ENCODE measurements around the gene LAMA2. TPM values are rescaled to one million over a fixed set of nuclear protein-coding genes. Genes with fewer than 3 reads are reported as not detected.

Gene LAMA2
- total RNA-seq, 1 donor: 9.4 TPM

- no peaks in the 10 kb centered on the region for H3K27me3 ChIP-seq (ENCODE audit: insufficient read depth, low read length)
- DNase-seq (ENCODE audit: insufficient read length, low spot score, missing footprints): no peak
- no peaks in the 10 kb centered on the region for H3K79me2 ChIP-seq (ENCODE audit: insufficient read depth, low read length)
- H2AFZ ChIP-seq (ENCODE audit: low read length): no peak overlapping the region
- H3K27ac ChIP-seq (ENCODE audit: low read depth, low read length): no peak overlapping the region
- H3K36me3 ChIP-seq (ENCODE audit: insufficient read depth, low read length): no peaks in the 10 kb centered on the region
- no peaks in the 10 kb centered on the region for H3K9me3 ChIP-seq (ENCODE audit: low read depth, low read length)
- no peak overlapping the region for H3K4me3 ChIP-seq (ENCODE audit: insufficient read depth, low read length)
- no peak overlapping the region for H3K4me2 ChIP-seq (ENCODE audit: insufficient read depth, low read length)
- peaks cover 23% of the 10 kb centered on the region for H3K4me1 ChIP-seq (ENCODE audit: insufficient read depth, low read length)
- H4K20me1 ChIP-seq (ENCODE audit: insufficient read depth, low read length): no peaks in the 10 kb centered on the region
- TF ChIP-seq, protein P1, sequence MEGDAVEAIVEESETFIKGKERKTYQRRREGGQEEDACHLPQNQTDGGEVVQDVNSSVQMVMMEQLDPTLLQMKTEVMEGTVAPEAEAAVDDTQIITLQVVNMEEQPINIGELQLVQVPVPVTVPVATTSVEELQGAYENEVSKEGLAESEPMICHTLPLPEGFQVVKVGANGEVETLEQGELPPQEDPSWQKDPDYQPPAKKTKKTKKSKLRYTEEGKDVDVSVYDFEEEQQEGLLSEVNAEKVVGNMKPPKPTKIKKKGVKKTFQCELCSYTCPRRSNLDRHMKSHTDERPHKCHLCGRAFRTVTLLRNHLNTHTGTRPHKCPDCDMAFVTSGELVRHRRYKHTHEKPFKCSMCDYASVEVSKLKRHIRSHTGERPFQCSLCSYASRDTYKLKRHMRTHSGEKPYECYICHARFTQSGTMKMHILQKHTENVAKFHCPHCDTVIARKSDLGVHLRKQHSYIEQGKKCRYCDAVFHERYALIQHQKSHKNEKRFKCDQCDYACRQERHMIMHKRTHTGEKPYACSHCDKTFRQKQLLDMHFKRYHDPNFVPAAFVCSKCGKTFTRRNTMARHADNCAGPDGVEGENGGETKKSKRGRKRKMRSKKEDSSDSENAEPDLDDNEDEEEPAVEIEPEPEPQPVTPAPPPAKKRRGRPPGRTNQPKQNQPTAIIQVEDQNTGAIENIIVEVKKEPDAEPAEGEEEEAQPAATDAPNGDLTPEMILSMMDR (IDR thresholded peaks at IDR 0.05; ENCODE audit: extremely low read depth, low read depth, low read length): no peak
Measured at GRCh38 chr6:129188306-129188705, 305.4 kb downstream of the LAMA2 start.

DNA sequence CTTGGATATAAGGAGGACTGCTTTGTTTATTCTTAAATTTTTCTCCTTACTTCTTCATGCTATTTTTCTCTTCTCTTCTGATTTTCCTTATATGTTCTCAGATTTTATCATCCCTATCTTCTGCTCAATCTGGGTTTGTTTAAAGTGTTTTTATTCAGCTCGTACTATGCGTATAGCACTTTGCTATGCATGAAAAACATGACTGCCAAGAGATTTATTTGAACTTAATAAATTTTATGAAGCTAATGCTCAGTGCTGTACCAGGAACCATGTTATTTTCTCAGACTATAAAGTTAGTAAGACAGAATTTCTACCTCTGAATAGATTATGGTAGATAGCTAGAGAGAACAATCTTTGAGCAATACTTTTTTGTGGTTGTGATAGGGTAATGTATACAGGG lies 305.9 kb downstream of the LAMA2 start:
- Histone ChIP-seq H3K27me3 (ENCODE audit: insufficient read depth, low read length) (no peaks in the 10 kb centered on the region), H3K4me2 (ENCODE audit: insufficient read depth, low read length) (no peak overlapping the region), H2AFZ (ENCODE audit: low read length) (no peak overlapping the region), H3K9me3 (ENCODE audit: low read depth, low read length) (no peaks in the 10 kb centered on the region), H3K27ac (ENCODE audit: low read depth, low read length) (no peak overlapping the region), H4K20me1 (ENCODE audit: insufficient read depth, low read length) (no peaks in the 10 kb centered on the region), H3K4me1 (ENCODE audit: insufficient read depth, low read length) (peaks cover 18% of the 10 kb centered on the region), H3K4me3 (ENCODE audit: insufficient read depth, low read length) (no peak overlapping the region), H3K79me2 (ENCODE audit: insufficient read depth, low read length) (no peaks in the 10 kb centered on the region), H3K36me3 (ENCODE audit: insufficient read depth, low read length) (no peaks in the 10 kb centered on the region)
- TF ChIP-seq, protein P1 (IDR thresholded peaks at IDR 0.05; ENCODE audit: extremely low read depth, low read depth, low read length): no peak
- no peak for DNase-seq (ENCODE audit: insufficient read length, low spot score, missing footprints)

GRCh38 chr6:129189266-129189665 lies 306.3 kb downstream of the LAMA2 start:
- no peak for DNase-seq (ENCODE audit: insufficient read length, low spot score, missing footprints)
- H3K27me3 ChIP-seq (ENCODE audit: insufficient read depth, low read length): no peaks in the 10 kb centered on the region

DNA sequence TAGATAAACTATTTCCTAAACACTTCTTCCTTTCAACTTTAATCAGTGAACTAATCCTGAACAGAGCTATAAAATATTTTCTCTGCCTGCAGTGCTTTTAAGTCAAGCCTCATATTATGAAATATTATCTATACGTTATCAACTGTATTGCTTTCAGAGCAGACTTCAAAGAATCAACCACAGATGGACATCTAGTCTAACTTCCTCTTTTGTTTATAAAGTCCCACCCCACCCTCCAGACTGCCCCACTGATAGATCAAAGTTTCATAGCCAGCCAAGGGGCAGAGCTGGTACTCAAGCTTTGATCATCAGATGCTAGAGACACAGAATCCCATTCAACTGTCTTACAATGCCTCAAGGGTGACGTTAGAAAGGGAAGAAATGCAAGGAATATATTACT lies 308.3 kb downstream of the LAMA2 start:
- Histone ChIP-seq H3K4me1 (ENCODE audit: insufficient read depth, low read length) (peaks cover 6% of the 10 kb centered on the region), H4K20me1 (ENCODE audit: insufficient read depth, low read length) (no peaks in the 10 kb centered on the region), H3K36me3 (ENCODE audit: insufficient read depth, low read length) (no peaks in the 10 kb centered on the region), H3K79me2 (ENCODE audit: insufficient read depth, low read length) (no peaks in the 10 kb centered on the region), H3K4me3 (ENCODE audit: insufficient read depth, low read length) (no peak overlapping the region), H3K27me3 (ENCODE audit: insufficient read depth, low read length) (no peaks in the 10 kb centered on the region), H3K27ac (ENCODE audit: low read depth, low read length) (no peak overlapping the region), H3K9me3 (ENCODE audit: low read depth, low read length) (no peaks in the 10 kb centered on the region), H3K4me2 (ENCODE audit: insufficient read depth, low read length) (no peak overlapping the region), H2AFZ (ENCODE audit: low read length) (no peak overlapping the region)
- no peak for DNase-seq (ENCODE audit: insufficient read length, low spot score, missing footprints)
- TF ChIP-seq, protein P1 (IDR thresholded peaks at IDR 0.05; ENCODE audit: extremely low read depth, low read depth, low read length): no peak

More at GRCh38 chr6:129189266-129189665, 306.3 kb downstream of the LAMA2 start:
- no peaks in the 10 kb centered on the region for H3K79me2 ChIP-seq (ENCODE audit: insufficient read depth, low read length)
- H3K4me2 ChIP-seq (ENCODE audit: insufficient read depth, low read length): no peak overlapping the region
- H3K4me3 ChIP-seq (ENCODE audit: insufficient read depth, low read length): no peak overlapping the region
- no peaks in the 10 kb centered on the region for H4K20me1 ChIP-seq (ENCODE audit: insufficient read depth, low read length)
- TF ChIP-seq, protein P1 (IDR thresholded peaks at IDR 0.05; ENCODE audit: extremely low read depth, low read depth, low read length): no peak
- H3K4me1 ChIP-seq (ENCODE audit: insufficient read depth, low read length): peaks cover 13% of the 10 kb centered on the region
- no peak overlapping the region for H3K27ac ChIP-seq (ENCODE audit: low read depth, low read length)
- H3K9me3 ChIP-seq (ENCODE audit: low read depth, low read length): no peaks in the 10 kb centered on the region
- no peaks in the 10 kb centered on the region for H3K36me3 ChIP-seq (ENCODE audit: insufficient read depth, low read length)
- H2AFZ ChIP-seq (ENCODE audit: low read length): no peak overlapping the region

Data from osteoblast (primary cell).